GM19025 (cell line): ENCODE measurements around the gene NUAK2.
A peak's percentile ranks its signal among the peaks of the same experiment; 100 is the strongest.

ENCODE experiments used
- ATAC-seq: cut with Tn5 transposase; IDR thresholded peaks from one replicate; pipeline ENCODE4 v1.9.1; 2021; ENCODE audit warnings: mild to moderate bottlenecking, low read depth, moderate library complexity; ENCODE audit not compliant: unreplicated experiment

The NUAK2 gene

DNA sequence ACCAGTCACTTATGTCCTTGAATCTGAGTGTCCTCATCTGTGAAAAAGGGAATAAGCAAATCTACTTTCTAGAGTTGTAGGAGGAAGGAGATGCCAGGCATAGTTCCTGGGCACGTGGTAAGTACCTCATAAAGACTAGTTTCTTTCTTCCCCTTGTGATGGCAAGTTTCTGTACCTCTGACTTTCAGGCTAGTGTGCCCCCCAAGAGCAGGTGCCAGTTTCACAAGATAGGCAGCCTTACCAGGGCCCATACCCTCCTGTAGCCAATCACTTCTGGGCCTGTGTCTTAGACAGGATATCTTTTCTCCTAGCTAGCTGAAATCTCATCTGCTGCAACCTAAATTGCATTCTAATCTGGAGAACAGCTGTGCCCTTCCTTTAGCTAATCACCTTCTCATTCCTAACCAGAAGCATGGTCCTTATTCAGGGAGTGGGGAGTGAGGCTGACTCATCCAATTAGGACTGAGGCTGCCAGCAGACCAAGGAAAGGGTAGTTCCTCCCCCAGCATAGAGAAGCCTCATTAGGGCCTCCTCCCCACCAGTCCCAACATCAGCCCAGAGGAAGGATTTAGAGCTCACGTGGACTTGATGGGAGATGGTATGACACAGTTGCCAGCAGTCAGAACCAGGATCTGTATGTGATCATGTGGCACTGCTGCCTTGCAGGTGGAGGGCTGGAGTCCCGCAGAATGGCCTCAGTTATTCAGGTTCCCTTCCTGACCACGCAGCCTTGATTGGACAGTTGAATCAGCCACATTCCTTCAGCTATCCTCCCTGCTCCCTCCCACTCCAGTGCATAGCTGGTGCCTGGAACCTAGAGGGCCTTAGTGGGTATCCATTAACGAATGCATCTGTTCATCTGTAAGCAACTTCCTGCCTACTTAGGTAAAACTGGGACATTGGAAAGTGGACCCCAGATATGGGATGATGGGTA is 27.3 kb upstream of the NUAK2 start:
- no peak for ATAC-seq

DNA sequence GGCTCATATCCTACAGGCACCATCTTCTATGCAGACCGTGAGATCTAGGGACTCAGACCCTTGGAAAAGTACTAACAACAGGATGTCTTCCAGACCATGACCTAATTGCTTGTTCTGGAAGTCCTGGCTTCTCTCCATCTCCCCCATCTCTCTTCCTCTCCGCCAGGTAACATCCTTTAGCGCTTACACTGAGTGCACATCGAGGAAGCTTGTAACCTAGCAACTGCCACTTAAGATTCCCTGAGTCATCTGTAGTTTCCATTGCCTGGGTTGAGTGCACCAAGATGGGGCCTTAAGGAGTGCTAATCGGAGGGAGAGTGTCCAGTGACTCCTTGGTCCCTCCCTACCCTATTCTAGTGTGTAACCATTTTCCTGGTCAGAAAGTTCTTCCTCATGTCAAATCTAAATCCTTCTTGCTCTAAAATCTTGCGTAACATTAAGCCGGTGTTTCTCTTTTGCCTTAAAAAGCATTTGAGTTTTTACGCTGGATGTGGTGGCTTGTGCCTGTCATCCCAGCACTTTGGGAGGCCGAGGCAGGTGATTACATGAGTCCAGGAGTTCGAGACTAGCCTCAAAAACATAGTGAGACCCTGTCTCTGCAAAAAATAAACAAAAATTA is 25.5 kb upstream of the NUAK2 start:
- ATAC-seq = no peak

DNA sequence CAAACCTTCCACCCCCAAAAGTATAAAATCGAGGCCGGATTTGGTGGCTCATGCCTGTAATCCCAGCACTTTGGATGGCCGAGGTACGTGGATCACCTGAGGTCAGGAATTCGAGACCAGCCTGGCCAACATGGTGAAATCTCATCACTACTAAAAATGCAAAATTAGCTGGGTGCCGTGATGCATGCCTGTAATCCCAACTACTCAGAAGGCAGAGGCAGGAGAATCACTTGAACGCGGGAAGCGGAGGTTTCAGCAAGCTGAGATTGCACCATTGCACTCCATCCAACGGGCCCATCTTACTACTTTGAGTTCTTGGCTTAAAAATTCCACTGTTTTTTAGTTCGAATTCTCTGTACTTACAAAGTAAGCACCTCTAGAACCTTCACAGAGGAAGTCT is 24.2 kb upstream of the NUAK2 start:
- ATAC-seq = no peak

- no peak for ATAC-seq
Measured at GRCh38 chr1:205344066-205344928, 22.8 kb upstream of the NUAK2 start.

- no peak for ATAC-seq
Measured at GRCh38 chr1:205343431-205344065, 22.0 kb upstream of the NUAK2 start.

DNA sequence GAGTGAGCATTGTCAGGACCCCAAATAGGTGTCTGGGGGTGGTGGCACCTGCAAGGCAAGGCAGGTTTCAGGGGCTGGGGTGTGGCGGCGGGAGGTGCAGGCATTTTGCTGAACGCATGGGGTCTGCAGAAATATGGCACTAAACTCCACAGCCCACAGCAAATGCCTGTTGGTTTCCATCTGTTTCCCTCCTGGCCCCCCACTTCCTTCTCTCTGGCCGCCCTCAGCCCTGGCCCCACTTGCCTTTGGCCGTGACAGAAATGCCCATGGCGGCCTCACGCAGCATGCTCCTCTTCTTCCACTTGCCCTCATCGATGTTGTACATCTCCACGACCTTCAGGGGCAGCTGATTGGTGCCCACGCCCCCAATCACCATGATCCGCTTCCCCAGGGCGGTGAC is 21.4 kb upstream of the NUAK2 start:
- ATAC-seq = no peak

- no peak for ATAC-seq
Measured at GRCh38 chr1:205340676-205341075, 19.1 kb upstream of the NUAK2 start.

DNA sequence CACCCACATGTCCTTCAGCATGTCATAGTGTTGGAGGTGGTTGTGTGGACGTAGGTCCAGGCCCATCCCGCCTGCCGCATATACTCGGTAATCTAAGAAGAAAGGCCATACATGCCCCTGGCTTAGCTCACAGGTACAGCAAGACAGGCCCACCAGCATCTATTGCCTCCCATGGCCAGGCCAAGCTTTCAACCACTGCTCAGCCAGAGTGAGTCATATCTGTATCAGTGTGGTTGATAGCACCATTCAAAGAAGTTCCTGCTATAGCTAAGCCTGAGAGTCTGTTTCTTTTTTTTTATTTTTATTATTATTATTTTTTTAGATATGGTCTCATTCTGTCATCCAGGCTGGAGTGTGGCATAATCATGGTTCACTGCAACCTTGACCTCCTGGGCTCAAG is 18.2 kb upstream of the NUAK2 start:
- peak; percentile 61 for ATAC-seq

DNA sequence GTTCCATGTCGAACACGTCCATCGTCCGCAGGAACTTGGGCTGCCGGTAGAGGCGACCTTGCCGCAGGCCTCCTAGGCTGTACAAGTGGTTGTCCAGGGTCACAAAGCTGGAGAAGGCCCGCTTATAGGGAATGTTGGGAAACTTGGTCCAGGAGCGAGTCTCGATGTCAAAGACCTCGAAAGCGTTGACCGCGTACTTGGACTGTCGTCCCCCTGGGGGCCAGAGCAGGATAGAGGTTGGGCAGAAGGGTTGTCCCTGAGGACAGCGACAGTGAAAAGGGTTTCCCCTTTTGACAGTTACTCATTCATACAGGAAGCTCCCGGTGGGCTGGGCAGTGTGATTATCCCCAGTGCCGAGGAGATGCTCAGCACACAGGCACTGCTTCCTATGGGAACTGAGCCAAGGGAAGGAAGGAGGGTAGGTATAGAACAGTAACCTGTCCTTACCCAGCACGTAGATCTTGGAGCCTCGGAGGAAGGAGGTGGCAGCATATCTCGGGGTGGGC is 17.7 kb upstream of the NUAK2 start:
- ATAC-seq = no peak

GRCh38 chr1:205338011-205338410 is 16.5 kb upstream of the NUAK2 start:
- ATAC-seq = no peak

DNA sequence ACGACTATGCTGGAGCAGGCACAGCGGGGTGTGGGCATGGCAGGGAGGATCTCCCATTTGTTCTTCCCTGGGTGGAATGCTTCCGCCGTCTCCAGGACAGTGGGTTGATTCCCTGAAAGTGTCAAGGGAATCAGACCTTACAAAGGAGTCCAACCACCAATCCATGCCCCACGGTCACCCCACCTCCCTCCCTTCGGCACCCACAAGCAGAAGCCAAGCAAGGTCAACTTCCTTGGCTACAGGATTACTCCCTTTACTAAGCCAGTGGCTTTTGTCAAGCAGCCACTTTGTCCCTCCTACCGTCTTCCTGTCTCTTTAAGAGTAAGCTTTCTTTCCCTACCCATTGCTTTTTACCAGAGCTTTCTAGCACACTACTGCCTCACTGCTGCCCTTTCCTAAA is 15.9 kb upstream of the NUAK2 start:
- no peak for ATAC-seq

GRCh38 chr1:205335692-205336091 is 14.1 kb upstream of the NUAK2 start:
- no peak for ATAC-seq

- ATAC-seq = no peak
Measured at GRCh38 chr1:205332015-205332791, 10.7 kb upstream of the NUAK2 start.

- ATAC-seq = no peak
Measured at GRCh38 chr1:205330150-205330549, 8.6 kb upstream of the NUAK2 start.

DNA sequence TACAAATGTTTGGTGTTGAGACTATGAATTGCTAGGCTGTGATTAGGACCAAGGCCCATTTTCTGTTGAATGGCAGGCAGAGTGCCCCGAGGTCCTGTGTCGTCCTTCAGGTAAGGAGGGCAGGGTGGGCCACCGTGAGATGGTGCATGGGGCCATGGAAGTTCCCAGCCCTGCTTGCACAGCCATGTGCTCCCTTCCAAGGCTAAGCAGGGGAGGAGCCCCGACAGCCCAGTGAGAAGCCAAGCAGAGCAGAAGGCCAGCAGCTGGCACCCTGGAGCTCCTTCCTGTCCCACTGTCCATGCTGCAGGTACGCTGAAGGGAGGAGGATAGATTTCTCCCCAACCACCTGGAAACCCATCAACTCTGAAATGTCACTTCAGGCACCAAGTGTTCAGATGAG is 8.2 kb upstream of the NUAK2 start:
- ATAC-seq = no peak

DNA sequence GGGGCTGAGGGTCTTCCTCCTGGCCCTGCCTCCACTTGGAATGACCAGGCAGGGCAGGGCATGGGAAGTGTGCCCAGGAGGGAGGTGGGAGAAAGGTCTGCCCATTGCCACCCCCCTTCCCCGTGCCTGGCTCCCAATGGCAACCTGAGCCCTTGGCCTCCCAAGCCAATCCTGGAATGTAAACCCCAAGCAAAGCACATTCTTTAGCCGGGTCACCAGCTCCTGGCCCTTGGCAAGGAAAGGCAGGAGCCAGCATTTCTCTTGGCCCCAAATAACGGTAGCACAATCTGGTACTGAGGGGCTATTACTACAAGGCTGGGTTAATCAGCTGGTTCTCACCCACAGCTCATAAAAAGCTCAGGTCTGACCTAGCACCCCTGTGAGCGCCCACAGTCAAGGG is 6.9 kb upstream of the NUAK2 start:
- ATAC-seq = no peak

DNA sequence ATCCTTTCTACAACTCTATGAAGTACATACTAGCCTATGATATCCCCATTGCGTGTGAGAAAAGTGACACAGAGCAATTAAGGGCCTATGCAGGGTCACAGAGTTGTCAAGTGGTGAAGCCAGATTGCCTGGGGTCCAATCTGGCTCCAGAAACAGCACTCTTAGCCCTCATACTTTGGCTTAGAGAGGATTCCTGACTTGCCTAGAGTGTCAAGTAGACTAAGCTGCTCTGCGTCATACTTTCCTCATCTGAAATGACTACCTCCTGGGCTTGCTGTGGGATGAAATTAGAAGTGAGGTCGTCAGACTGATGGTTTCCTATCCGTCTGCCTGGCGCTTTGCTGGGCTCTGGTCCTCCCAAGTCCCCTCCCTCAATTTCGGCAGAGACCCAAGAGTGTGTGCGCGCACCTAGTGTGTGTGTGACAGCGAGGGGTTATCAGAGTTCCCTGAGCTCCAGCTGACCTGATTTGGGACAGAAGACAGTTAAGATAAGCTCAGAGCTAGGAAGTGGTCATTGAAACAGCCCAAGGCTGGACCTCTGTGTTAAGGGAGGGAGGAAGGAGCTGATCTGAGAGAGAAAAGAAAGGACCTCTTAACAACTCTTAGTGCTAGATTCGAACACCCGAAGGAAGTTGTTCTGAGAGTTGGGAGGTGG is 5.4 kb upstream of the NUAK2 start:
- ATAC-seq = no peak

- ATAC-seq = no peak
Measured at GRCh38 chr1:205325334-205325884, 3.9 kb upstream of the NUAK2 start.

GRCh38 chr1:205324781-205325180 is 3.2 kb upstream of the NUAK2 start:
- no peak for ATAC-seq
